Left renal cortex interstitium (tissue), 4 donors: ENCODE data around the gene CPTP. TPM values are rescaled to one million over a fixed set of nuclear protein-coding genes. Genes with fewer than 3 reads are reported as not detected.

Experiments
- DNase-seq, 4 donors: peaks; one replicate each; pipeline ENCODE4 v3.0.0-alpha.2; 2013; ENCODE audit warnings: low read depth in 4 of 4, low spot score in 2 of 4, missing footprints in 1 of 4
- polyA plus RNA-seq, 4 donors: library from polyadenylated mRNA; unstranded; fragments of 120-200 nt; gene quantifications; one replicate each; pipeline ENCODE4 v1.2.1, GENCODE V29; 2013; ENCODE audit not compliant: insufficient read length in 4 of 4

Gene CPTP
- polyA plus RNA-seq, 4 donors, result 12.4 to 21.1 (median 17.3) TPM

- DNase-seq, result peak in 1 of 4 donors; percentile 65
These were observed 32.8 kb upstream of the CPTP start for GRCh38 chr1:1291548-1292441.

GRCh38 chr1:1292442-1292779 is 32.2 kb upstream of the CPTP start:
- no peak for DNase-seq

GRCh38 chr1:1292851-1293250 is 31.8 kb upstream of the CPTP start:
- DNase-seq, result no peak

DNA sequence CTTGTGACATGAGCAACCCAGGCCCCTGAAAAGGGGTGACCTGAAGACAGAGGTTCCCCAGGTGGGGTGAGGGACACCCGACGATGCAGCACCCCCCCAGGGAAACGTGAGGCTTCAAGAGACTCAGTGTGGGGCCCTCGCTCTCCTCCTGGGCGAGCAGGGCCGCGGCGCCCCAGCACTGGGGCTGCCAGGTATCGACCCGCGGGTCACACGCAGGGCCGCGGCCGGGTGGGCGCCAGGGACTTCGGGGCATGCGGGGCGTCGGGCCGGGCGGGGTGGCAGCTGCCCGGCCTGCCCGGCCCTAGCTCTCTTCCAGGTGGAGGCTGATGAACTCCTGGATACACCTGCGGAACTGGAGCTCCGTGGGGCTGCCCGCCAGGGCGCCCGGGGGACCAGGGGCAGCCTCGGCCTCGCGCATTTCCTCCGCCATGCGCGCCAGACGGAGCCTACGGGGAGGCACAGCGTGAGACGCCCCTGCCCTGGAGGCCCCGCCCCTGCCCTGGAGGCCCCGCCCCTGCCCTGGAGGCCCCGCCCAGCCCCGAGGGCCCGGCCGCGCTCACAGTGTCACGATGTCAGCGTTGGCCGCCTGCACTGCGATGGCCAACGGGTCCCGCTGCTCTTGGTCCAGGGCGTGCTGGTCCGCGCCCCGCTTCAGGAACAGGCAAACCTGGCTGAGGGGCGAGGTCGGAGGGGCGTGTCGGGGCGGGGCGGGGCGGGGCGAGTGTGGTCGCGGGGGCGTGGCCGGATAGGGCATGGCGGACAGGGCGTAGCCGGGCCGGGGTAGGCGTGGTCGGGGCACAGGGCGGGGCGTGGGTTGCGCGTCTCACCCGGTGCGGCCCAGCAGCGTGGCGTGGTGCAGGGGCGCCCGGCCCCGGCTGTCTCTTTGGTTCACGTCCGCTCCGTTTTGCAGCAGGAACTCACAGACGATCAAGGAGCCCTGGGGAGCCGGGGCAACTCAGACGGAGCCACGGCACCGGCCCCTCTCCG is 31.0 kb upstream of the CPTP start:
- DNase-seq, result no peak

- no peak for DNase-seq
These were observed 30.2 kb upstream of the CPTP start for GRCh38 chr1:1294250-1294890.

DNA sequence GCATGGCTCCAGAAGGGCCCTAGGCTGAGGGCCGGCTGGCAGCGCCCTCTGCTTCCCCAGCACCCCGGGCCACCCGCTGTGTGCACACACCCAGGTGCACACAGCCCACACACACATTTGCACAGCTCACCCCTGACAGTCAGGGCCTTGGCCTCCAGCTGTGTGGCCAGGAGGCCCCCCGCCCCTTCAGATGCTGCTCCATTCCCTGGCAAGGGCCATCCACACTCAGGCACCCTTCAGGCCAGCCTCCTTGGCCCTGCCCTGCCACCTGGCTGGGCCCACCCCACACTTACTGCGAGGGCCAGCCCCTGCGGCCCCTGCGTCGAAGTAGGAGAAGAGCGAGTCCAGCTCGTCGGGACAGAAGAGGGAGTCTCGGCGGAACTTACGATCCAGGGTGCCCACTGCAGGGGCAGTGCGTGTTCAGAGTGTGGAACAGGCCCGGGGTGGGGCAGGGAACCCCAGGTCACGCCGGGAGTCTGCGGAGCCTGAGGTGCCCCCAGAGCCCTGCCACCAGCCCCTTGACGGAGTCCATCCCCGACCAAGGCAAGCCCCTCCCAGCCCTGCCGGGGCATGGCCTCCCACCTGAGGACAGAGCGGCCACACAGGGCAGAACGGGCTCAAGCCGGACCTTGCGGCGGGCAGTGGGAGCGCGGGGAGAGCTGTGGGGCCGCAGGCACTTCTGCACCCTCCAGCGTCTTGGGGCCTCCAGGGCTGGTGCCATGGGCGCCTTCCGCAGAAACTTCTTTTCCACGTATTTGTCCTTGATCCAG is 29.3 kb upstream of the CPTP start:
- no peak for DNase-seq

DNA sequence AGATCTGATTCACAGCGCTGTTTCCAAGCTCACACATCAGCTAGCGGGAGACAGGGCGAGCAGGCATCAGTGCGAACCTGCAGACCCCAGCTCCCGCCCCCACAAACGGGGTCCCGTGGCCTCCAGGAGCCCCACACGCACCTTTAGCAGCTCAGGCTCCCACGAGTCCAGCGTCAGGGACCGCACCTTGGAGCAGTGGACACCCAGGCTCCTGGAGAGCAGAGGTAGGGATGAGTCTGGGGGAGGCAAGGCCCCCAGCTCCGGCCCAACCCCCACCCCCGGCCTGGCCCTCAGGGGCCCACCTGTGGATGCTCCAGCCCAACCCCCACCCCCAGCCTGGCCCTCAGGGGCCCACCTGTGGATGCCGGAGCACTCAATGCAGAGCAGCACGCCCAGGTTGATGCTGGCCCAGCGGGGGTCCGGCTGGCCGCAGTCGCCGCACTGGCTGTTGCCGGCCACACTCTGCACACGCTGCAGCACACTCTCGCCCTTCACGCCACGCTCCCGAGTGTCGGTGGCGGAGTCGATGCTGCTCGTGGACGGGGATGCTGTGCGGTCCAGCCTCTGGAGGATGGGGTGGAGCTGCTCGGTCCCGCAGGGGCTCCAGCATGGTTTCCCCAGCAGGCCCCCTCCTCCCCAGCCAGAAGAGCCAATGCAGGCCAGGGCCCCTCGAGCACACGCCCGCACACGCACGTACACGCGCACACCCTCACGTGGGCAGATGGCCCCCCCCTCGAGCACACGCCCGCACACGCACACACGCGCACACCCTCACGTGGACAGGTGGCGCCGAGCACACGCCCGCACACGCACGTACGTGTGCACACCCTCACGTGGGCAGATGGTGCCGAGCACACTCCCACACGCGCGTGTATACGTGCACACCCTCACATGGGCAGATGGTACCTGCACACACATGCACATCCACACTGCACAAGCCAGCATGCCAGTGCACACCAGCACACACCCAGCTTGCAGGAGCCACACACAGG is 28.2 kb upstream of the CPTP start:
- DNase-seq, result no peak

DNA sequence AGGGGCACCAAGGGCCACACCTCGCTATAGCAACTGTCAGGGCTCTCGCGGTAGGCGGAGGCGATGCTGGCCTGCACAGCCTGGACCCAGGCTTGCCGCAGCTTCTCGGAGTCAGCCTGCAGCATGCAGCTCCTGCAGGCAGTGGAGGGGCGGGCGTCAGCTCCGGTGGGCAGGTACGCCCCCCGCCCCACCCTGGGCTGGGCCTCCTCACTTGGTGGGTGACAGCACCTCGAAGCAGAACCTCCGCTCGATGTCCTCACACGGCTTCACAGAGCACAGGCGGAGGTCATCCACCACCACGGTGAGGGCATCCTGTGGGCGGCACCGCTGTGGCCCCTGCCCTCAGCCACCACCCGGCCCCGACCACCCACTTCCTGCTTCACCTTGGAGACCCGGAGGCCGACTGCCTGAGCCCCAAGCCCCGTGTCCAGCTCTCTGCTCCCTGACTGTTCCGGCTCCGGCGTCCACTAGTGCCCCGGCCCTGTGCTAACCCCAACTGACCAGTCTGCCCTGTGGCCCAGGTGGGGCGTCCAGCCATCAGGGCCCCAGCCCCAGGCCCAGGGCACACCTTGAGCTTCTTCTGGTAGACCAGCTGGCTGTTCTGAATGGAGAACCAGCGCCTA is 26.7 kb upstream of the CPTP start:
- no peak for DNase-seq

DNA sequence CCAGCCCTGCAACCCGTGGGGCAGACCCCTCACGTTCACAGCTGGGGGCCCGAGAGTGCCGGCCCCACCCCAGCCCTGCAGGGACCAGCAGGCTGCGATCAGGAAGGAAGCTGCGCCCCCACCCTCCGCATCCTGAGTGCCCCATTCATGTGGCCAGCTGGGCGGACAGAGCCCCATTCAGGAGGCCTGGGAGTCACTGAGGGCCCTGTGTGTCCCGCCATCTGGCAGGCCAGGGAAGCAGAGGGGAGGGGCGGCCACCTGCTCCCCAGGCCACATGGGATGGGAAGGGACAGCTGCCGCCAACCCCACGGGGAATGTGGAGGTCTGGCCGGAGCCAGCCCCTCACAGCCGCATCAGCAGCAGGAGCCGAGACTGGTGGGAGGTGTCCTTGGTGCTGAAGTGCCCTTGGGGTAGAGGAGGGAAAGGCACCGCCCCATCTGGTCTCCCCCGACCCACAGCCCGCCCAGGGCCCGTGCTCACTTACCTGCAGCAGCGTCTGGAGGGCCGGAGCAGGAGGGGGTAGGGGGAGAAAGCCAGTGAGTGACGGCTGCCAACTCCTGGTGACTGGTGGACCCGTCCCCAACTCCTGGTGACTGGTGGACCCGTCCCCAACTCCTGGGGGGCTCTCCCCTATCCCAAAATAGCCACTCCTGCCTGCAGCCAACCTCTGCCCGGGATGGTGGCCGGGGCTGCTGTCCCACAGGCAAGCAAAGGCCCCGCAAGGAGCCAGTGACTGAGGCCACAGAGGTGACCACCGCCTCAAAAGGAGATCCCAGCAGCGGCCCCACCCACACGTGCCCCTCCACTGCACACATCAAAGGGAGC is 25.5 kb upstream of the CPTP start:
- DNase-seq, result peak in 1 of 4 donors; percentile 47

DNA sequence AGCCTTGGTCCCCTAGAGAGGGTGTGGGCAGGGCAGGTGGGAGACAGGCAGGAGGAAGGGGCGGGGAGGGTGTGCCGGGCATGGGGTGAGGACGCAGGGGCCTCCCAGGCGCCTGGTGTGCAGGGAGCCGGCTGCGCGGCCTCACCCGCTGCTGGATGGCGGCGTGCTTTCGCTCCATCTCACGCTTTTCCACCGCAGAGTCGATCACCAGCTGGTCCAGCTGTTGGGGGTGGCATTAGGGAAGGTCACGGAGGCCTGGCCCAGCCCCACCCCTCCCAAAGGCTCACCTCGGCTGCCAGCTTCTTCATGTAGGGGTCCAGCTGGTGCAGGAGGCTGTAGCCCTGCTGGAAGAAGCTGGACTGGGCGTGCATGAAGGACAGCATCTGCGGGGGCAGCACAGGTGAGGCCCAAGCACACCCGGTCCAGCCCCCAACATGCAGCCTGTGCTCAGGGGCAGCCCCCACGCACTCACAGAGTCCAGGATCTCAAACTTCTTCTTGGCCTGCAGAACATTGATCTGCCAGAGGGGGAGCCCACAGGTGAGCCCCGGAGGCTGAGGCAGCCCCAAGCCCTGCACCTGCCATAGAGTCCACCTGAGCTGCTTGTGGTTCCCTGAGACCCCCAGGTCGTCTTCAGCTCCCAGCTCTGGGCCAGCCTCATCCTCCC is 24.8 kb upstream of the CPTP start:
- no peak for DNase-seq

- DNase-seq, result no peak
These were observed 24.3 kb upstream of the CPTP start for GRCh38 chr1:1300352-1300739.

GRCh38 chr1:1302006-1302430 is 22.6 kb upstream of the CPTP start:
- DNase-seq, result no peak

DNA sequence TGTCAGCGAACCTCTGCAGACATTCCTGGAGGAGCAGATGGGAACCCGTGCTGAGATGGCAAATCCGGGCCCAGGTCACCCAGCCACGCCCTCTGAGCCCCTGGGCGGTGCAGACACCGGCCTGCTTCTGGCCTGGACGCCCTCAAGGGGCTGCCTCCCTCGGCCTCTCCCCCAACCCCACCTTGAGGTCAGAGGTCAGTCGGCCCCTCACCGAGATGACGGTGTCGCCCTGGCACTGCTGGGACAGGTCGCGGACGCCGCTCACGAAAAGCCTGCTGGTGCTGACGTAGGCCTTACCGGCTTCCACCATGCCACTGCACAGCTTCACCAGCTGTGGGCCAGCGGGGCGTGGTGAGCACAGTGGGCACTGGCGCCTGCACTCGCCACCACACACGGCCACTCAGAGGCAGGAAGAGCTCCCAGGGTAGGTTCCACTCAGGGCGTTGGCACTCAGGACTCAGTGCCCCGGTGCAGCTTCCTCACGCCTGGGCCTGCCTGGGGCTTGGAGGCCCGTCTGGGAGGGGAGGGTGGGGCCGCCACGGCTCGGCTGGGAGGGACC is 21.6 kb upstream of the CPTP start:
- DNase-seq, result no peak

GRCh38 chr1:1303736-1304135 is 20.9 kb upstream of the CPTP start:
- DNase-seq, result no peak

DNA sequence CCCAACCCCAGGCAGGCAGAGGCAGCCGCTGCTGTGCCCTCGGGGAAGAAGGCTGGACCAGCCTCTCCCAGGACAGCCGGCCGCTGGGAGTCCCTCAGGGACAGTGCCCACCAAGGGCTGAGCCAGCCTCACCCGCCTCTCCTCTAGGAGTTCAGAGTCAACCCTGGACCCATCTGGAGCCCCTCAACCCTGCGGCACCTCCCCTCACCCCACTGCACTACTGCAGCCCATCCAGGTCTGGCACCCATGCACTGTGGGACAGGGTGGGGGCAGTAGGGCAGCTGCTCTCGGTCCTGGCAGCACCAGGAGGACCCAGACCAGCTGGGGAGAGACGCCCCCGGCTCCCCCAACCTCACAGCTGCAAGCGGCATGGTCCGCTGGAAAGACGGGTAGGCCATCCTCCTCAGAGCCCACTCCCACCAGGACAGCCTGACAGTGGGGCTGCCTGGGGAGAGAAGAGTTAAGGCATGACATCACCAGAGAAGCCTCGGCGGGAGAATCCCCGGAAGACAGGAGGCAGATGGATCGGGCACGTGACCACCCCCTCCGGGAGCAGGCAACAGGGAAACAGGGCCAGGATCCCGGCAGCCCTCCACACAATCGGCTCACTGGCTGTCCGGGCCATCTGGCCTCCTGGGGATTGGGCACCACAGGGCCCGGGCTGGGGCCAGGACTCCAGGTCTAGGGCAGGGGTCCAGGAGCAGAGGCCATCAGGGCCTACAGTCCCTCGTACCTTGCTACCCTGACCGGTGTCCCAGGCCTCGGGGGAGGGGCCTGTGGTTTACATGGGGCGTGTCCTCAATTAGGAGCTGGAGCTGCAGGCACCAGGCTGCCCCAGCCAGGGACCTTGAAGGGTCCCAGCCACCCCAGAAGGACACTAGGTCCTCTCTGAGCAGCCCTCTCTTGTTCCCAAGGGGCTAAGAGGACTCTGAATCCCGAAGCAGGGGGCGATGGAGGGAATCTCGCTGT is 20.0 kb upstream of the CPTP start:
- DNase-seq, result peak in 1 of 4 donors; percentile 55
